K562 treated with DMSO at 1 percent for 48 hours (cell line): ENCODE results near the gene ELAC1. TPM values are rescaled to one million over a fixed set of nuclear protein-coding genes. Genes with fewer than 3 reads are reported as not detected.

Experiments
- total RNA-seq: library from RNA; unstranded; fragments of 300-600 nt; gene quantifications from 2 replicates; pipeline ENCODE4 v1.2.3, GENCODE V29; 2022; ENCODE audit warnings: low replicate concordance; ENCODE audit errors: extremely low read depth

The ELAC1 gene
- not detected in 2 replicates for total RNA-seq

GRCh38 chr18:50967714-50968661 is at the start of gene ELAC1:
Gene ELAC1, plus strand, starts transcription at chr18:50968040. Its CDS starts 6,365 bp downstream, at chr18:50974405.

GRCh38 chr18:51029694-51030536 is 62.1 kb downstream of the ELAC1 start, which contains the start of gene SMAD4:
Gene SMAD4, plus strand, starts transcription at chr18:51030213. Its CDS starts 16,834 bp downstream, at chr18:51047047.

Other genes starting within 250 kb of the ELAC1 start
- gene MRO, start 148.0 kb upstream of the ELAC1 start, total RNA-seq = not detected in 2 replicates
- gene ME2, start 88.9 kb upstream of the ELAC1 start, total RNA-seq = not detected in 2 replicates
- not detected in 2 replicates for gene SMAD4, start 62.2 kb downstream of the ELAC1 start, total RNA-seq
- not detected in 2 replicates for gene MEX3C, start 229.6 kb downstream of the ELAC1 start, total RNA-seq